HuH-7 (cell line): ENCODE data around the gene GPR55.
"Not testable (repeated sequence)": the region's sequence is repeated elsewhere in the genome, so short reads cannot be mapped to it uniquely, and the experiment has no call there.

ENCODE experiments used
- DNase-seq: peaks from one replicate; pipeline ENCODE4 v3.0.0; 2011; ENCODE audit warnings: low spot score

GPR55 gene, protein sequence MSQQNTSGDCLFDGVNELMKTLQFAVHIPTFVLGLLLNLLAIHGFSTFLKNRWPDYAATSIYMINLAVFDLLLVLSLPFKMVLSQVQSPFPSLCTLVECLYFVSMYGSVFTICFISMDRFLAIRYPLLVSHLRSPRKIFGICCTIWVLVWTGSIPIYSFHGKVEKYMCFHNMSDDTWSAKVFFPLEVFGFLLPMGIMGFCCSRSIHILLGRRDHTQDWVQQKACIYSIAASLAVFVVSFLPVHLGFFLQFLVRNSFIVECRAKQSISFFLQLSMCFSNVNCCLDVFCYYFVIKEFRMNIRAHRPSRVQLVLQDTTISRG

DNA sequence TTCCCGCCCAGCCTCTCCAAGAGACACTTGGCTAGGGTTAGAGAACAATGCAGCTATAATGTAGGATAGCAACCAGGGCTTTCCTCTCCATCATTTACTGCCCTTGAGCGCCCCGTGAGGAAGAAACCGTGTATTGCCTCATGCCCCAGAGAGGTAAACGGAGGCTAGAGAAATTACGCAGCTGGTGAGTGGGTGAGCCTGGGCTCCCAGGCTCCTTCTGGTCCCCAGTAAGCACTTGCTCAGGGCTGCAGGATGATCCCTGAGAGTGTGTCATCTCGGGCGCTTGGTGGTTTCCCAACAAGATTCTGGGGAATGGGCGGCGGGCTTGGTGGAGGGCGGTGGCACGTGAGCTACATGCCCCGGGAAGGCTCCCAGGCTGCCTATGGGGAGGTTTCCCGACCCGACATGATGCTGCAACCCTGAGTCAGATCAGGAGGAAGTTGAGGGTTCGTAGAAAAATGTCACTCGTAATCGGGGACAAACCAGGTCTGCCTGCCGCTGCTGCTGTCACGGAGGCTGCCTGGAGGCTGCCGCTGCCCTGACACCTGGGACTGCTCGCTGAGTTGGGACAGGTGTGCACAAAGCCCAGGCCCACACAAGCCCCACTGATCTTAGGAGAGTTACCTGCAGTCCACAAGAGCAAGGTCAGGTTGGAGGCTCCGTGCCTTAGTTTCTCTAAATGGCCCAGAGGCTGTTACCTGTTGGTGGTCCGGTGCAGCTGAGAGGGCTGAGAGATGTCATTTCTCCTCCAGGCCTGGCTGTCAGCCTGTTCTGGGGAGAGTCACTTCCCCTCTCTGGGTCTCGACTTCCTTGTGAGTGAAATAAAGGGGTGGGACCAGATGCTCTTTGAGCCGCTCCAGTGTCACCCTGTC lies at the start of gene GPR55:
Gene GPR55, minus strand, starts transcription at position 773 of the 872 bp plus-strand sequence. CDS start 14,280 bp downstream, outside the sequence.
- DNase-seq, result peak; percentile 73

DNA sequence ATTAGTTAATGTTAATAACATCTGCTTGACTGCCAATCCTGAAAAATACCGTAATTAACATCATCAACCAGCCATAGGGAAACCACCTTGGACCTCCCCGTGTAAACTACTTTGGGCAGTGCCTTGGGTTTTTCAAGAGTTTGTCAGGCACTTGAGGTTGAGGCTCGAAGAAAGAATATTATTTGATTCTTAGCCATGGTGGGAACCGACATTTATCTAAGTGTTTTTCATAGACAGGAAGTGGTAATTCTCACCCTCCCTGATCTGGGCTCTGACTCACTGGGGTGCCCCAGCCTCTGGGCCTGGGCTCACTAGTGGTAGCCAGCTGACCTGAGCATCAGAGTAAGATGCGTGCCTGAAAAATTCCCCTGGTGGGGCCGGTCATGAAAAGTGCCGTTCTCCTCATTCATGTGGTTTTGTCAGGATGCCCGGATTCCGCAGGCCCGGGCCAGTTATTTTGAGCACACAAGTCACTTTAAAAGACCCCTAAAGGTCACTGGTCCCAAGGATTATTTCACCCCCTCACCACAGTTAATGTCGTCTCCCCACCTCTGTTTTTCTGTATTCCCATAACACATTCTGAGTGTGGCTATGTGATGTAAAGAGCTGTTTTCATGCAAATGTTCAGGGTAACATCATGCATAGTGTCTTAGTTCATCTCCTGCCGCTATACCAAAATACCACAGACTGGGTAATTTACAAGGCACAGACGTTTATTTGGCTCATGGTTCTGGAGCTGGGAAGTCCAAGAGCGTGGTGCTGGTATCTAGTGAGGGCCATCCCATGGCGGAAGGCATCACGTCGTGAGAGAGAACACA lies 49.3 kb upstream of the GPR55 start:
- DNase-seq, result no peak

- no peak for DNase-seq
These were observed 47.0 kb upstream of the GPR55 start for GRCh38 chr2:230972046-230972445.

DNA sequence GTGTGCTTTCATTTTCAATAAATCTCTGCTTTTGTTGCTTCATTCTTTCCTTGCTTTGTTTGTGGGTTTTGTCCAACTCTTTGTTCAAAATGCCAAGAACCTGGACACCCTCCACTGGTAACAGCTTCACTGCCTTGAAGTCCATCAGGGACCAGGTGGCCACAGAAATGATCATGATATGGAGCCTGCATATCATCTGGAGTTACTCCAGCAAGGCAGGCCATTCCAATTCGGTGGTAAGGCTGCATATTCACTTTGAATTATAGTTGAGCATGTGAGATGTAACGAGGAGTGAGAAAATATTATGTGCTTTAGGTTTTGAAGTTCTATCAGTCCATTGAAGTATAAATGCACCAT lies 44.6 kb upstream of the GPR55 start:
- no peak for DNase-seq

DNA sequence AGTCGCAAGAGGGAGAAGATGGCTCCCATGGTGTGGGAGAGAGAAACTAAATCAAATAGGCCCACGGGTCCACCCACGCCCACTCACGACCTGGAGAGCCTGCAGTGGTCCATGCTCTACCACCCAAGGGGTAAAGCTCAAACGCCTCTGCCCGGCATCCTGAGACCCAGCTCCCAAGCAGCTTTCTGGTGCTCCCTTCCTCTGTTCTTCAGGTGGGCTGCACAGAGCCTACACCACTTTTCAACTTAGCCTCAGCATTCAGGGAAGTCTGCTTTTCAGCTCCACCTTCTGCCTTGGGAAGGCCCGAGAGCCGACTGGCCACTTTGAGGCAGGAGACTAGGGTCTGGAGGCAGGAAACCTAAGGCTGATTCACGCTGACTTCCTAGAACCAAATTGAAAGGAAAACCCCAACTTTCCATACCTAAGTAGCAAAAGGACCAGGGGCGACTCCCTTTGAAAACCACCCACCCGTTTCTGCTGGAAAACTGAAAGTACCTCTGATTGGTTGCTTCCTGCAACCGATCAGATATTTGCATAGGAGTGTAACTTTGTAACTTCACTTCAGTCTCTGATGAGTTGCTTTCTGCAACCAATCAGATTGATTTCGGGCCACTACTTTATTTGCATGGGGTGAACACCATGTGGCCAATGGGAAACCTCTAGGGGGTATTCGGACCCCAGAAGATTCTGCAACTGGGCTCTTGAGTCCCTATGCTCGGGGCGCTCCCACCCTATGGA lies 44.0 kb upstream of the GPR55 start:
- DNase-seq, result no peak

DNA sequence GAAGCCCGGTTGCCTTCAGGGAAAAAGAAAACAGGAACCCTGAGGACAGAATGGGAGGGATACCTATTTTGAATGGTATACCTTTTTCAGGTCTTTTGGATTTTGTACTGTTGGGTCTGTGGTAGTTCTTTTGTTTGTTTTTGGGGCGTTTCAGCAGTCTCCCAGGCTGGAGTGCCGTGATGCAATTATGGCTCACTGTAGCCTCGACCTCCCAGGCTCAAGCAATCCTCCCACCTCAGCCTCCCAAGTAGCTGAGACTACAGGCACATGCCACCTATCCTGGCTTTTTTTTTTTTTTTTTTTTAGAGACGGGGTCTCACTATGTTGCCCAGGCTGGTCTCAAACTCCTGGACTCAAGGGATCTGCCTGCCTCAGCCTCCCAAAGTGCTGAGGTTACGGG lies 43.3 kb upstream of the GPR55 start:
- DNase-seq, result not testable (repeated sequence)

DNA sequence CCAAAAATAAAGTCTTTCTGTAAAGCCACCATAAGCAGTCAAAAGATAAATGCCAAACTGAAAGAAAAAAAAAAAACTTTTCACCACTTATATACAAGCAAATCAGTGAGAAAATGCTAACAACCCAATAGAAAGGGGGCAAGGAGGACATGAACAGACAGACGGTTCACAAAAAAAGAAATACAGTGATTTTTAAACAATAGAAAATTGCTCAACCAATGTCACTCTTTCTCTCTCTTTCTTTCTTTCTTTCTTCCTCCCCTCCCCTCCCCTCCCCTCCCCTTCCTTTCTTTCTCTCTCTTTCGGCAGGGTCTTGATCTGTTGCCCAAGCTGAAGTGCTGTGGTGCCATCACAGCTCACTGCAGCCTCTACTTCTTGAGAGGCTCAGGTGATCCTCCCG lies 42.1 kb upstream of the GPR55 start:
- no peak for DNase-seq

- no peak for DNase-seq
These were observed 39.2 kb upstream of the GPR55 start for GRCh38 chr2:230964136-230964730.

- peak; percentile 73 for DNase-seq
These were observed 36.0 kb upstream of the GPR55 start for GRCh38 chr2:230961091-230961491.

DNA sequence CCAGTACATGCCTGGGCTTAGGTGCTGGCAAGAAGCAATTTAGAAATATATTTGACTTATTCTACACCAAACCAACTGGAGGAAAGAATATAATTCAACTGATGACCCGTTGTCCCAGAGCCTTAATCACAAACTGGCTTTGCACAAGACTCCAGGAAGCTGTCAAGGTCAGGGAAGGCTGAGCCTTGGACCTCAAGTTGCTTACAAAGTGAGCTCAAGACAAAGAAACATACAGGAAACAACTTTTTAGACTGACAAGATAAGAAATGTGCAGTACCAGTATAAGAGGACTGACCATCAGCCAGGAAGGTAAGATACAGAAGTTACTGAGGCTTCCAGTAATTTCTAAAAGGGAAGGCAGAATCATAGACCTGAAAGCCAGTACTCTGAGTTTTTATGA lies 35.0 kb upstream of the GPR55 start:
- no peak for DNase-seq

- no peak for DNase-seq
These were observed 34.0 kb upstream of the GPR55 start for GRCh38 chr2:230958820-230959756.

DNA sequence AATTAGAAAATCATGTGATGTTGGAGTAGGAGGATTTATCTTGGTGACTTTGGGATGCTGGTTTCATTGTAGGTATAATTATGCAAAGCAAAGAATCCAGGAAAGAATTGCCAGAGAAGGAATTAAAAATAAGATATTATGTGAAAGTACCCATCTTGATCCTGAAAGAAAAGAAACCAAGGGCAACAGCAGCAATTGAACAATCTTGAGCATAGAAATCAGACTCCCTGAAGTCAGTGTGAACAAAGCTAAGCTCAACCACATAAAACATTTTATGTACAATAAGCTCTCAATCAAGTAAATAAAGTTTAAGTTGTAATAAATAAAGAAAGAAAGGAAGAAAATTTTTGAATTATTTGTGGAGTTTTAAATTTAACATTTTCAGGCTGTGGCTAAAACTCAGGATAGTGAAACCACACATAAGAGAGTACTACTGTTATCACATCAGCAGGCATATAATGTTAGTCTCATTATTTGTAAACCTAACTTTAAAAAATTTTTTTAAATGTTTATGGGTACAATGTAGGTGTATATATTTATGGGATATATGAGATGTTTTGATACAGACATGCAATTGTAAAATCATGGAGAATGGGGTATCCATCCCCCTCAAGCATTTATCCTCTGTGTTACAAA lies 32.8 kb upstream of the GPR55 start:
- DNase-seq, result no peak

GRCh38 chr2:230956827-230957755 lies 32.0 kb upstream of the GPR55 start:
- DNase-seq, result peak; percentile 41

DNA sequence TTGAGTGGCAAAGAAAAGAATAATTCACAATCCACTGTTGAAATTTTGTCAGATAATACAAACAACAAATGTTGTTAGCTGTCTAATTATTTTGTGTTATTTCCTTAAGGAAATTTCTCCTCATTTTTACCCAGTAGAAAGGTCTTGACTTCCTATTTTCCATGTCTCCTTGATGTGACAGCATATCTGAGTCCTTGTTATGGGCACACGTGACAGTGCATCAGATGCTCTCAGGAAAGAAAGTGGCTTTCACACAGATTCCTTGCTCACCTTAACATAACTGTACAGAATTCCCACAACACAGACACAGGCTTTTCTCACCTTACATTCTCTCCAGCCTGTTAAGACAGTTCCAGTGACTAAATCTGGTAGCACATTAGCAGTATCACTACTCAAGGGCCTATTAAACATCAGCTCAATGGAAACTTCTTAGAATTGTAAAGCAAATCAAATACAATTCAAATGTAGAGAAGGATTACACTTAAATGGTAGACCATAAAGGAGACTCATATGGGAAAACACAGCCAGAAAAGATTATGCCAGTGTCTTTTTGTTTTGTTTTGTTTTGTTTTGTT lies 30.2 kb upstream of the GPR55 start:
- no peak for DNase-seq

DNA sequence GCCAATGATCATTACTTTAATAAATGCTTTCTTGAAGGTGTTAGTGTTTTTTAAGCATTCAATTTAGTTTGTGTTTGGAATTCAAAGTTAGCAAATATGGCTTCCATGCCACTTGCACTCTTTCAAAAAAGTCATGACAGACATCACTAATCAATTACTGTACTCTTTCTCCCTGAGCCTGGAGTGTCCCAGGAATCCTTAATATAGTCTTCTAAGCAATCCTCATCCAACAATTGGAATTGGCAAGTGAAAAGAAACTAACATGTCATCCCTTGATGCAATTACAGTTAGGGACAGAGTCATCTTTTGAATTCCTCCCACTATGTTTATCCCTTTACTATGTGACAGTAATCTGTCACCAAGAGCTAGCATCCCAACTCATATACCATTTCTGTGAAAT lies 29.7 kb upstream of the GPR55 start:
- no peak for DNase-seq

DNA sequence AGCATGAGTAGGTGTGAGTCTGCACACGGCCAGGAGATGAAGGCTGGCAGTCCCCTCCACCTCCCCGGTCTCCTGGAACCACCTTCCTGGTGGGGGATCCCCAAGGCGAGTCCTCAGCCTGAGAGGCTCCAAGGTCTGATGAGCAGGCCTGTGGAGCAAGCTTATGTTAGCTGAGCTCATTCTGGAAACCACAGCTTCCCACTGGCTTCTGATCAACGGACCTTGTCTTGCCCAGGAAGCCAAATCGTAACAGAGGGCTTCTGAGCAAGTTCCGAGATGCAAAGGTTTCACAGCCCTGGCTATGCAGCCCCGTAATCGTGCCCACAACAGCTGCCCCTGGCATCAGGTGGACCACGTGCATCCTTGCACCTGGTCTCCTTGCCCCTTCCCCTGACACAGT lies 28.8 kb upstream of the GPR55 start:
- no peak for DNase-seq

GRCh38 chr2:230952226-230952956 lies 27.3 kb upstream of the GPR55 start:
- DNase-seq, result no peak

GRCh38 chr2:230951396-230951795 lies 26.4 kb upstream of the GPR55 start:
- DNase-seq, result no peak
